NCI-H2227 (cell line): ENCODE results near the gene BOLL.
"Not testable (repeated sequence)": the region's sequence is repeated elsewhere in the genome, so short reads cannot be mapped to it uniquely, and the experiment has no call there.

Source experiments
- DNase-seq: peaks from one replicate; lab custom pipeline; 2025; ENCODE audit not compliant: unreplicated experiment; lab: John Stamatoyannopoulos, UW

Gene BOLL

DNA sequence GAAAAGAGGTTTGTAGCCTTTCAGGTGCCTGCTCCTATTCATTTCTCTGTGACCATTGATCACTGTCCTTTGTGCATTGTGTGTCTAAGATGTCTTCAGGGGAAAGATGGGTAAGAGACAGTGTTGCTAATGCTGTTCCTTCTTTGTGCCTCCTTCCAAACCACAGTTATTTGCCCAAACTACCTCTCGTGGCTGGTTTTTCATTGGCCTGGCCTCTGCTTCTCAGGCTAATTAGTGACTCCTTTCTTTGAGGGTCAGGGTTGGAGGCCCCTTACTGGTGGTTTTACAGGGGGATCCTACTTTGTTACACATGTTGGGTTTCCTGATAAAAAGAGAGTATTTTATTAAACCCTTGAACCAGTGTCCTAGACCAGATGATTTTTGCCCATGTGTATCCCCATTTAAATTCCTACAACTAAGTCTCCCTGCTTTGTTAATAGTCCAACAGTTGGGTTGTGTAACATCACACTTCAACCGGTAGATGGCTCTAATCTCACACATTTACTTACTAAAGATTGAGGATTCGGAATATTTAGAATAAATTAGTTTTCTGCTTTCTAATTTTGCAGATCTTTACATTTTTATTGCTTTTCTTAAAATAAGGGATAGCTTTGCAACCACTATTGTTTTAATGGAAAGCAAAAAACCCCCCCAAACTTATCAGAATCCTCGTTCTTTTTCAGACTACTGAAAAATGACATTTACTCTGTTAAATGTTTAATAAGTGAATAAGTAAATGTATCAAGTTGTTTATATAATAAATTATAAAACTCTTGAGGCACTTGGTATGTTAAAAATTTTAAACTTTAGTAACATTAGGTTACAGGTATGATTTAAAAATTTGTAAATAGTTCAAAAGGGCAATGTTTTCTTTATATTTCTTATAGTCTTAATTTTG lies 77.6 kb downstream of the BOLL start:
- DNase-seq = peak; percentile 48

DNA sequence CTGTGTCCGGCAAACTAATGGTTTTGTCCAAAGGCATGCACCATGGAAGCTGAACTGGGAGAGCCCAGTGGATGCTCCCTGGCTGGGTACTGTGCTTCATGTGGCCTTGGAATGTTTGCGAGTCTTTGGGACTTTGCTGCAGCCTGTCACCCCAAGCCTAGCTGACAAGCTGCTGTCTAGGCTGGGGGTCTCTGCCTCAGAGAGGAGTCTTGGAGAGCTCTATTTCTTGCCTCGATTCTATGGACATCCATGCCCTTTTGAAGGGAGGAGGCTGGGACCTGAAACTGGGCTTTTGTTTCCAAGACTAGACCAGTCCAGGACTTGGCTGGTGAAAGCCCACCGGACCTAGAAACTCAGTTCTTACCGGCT lies 78.3 kb downstream of the BOLL start:
- no peak for DNase-seq

DNA sequence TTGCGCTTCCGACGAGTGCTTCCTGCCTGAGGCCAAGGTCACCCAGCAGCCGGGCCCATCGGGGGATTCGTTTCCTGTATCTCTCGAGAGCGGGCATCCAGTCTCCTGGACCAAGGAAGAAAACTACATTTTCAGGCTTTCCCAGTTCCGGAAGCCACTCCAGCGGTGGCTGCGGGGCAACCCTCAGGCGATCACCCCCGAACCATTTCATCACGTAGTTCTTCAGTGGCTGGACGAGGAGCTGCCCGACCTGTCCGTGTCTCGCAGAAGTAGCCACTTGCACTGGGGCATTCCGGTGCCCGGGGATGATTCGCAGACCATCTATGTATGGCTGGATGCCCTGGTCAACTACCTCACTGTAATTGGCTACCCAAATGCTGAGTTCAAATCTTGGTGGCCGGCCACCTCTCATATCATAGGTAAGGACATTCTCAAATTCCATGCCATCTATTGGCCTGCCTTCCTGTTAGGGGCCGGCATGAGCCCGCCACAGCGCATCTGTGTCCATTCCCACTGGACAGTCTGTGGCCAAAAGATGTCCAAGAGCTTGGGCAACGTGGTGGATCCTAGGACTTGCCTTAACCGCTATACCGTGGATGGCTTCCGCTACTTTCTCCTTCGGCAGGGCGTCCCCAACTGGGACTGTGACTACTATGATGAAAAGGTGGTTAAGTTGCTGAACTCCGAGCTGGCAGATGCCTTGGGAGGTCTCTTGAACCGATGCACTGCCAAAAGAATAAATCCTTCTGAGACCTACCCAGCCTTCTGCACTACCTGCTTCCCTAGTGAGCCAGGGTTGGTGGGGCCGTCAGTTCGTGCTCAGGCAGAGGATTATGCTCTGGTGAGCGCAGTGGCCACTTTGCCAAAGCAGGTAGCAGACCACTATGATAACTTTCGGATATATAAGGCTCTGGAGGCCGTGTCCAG lies 78.9 kb downstream of the BOLL start:
- no peak for DNase-seq

DNA sequence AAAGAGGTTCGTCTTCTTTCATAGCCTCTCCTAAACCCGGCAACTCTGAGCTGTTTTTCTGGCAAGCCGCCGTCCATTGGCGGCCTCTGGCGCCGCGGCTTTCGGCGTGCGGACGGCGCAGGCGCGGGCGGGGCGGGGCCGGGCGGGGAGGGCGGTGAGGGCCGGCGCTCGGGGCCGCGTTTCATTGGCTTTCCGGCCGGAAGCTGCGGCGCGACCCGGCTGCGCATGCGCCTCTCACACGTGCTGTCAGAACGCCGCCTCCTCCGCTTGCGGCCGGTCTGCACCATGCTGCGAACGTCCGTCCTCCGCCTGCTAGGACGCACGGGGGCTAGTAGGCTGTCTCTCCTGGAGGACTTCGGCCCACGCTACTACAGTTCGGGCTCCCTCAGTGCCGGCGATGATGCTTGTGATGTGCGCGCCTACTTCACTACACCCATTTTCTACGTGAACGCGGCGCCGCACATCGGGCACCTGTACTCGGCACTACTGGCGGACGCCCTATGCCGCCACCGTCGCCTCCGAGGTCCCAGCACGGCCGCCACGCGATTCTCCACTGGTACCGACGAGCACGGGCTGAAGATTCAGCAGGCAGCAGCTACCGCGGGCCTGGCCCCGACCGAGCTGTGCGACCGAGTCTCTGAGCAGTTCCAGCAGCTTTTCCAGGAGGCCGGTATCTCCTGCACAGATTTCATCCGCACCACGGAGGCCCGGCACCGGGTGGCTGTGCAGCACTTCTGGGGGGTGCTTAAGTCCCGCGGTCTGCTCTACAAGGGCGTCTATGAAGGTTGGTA lies 79.8 kb downstream of the BOLL start, which contains the start of gene MARS2:
TSS of gene MARS2 (plus strand) at position 249 of the 791 bp plus-strand sequence. CDS start at position 286, 37 bp downstream.
- DNase-seq = peak; percentile 97

DNA sequence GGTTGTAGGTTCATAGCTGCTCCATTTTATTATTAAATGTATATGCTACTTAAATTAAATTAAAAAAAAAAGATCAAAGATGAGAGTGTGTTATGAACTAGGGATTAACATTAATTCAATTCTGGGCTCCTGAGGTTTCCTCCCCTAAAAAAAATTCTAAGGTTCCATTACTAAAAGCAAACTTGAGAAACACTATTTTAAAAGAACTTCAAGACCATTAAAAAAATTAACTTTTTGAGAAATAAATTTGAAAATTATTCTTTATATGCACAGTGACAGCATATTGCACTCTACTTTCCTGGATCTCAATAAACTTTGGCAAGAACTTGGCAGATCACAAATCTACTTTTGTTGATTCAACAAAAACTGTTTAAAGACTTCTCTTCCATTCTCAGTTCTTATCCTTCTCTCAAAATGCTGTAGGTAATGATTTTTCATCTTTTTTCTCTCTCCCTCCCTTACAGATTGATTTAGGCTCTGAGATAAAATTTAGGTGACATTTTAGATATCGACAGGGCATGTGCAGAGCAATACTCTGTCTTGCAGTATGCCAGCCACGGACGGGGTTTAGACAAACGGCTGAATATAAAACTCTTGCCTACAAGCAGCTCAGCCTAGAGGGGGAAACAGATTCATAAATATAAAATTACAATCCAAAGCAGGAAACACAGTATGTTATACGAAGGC lies 80.5 kb downstream of the BOLL start:
- no peak for DNase-seq

DNA sequence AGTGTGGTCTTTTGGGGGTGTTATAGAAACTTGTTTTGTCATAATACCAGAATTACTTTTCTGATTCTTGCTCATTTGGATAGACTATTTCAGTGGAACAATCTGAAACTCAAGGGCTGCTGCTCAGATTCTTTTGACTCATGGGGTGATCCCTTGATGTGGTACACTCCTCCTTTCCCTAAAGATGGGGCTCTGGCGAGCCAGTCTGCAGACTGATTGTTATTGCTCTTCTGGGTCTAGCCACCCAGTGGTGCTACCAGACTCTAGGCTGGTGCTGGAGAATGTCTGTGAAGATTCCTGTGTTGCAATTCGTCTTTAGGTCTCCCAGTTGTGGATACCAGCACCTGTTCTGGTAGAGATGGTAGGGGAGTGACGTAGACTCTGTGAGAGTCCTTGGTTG lies 84.2 kb downstream of the BOLL start:
- DNase-seq = no peak

DNA sequence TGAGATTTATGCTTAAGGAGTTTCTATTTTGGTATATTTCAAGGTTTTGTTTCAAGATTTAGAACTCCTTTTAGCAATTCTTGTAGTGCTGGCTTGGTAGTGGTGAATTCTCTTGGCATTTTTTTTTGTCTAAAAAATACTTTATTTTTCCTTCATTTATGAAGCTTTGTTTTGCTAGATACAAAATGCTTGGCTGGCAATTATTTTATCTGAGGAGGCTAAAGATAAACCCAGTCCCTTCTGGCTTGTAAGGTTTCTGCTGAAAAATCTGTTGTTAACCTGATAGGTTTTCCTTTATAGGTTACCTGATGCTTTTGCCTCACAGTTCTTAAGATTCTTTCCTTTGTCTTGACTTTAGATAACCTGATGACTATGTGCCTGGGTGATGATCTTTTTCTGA lies 85.4 kb downstream of the BOLL start:
- not testable (repeated sequence) for DNase-seq

DNA sequence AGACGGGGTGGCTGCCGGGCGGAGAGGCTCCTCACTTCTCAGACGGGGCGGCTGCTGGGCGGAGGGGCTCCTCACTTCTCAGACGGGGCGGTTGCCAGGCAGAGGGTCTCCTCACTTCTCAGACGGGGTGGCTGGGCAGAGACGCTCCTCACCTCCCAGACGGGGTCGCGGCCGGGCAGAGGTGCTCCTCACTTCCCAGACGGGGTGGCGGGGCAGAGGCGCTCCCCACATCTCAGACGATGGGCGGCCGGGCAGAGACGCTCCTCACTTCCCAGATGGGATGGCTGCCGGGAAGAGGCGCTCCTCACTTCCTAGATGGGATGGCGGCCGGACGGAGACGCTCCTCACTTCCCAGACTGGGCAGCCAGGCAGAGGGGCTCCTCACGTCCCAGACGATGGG lies 88.5 kb downstream of the BOLL start:
- DNase-seq = not testable (repeated sequence)

DNA sequence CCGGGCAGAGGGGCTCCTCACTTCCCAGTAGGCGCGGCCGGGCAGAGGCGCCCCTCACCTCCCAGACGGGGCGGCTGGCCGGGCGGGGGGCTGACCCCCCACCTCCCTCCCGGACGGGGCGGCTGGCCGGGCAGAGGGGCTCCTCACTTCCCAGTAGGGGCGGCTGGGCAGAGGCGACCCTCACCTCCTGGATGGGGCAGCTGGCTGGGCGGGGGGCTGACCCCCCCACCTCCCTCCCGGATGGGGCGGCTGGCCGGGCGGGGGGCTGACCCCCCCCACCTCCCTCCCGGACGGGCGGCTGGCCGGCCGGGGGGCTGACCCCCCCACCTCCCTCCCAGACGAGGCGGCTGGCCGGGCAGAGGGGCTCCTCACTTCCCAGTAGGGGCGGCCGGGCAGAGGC lies 89.1 kb downstream of the BOLL start:
- DNase-seq = not testable (repeated sequence)

DNA sequence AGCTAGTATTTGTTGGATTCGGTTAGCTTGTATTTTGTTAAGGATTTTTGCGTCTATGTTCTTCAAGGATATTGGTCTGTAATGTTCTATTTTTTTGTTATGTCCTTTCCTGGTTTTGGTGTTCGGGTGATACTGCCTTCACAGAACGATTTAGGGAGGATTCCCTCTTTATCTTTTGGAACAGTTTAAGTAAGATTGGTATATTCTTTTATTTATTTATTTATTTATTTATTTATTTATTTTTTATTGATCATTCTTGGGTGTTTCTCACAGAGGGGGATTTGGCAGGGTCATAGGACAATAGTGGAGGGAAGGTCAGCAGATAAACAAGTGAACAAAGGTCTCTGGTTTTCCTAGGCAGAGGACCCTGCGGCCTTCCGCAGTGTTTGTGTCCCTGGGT lies 89.9 kb downstream of the BOLL start:
- not testable (repeated sequence) for DNase-seq

DNA sequence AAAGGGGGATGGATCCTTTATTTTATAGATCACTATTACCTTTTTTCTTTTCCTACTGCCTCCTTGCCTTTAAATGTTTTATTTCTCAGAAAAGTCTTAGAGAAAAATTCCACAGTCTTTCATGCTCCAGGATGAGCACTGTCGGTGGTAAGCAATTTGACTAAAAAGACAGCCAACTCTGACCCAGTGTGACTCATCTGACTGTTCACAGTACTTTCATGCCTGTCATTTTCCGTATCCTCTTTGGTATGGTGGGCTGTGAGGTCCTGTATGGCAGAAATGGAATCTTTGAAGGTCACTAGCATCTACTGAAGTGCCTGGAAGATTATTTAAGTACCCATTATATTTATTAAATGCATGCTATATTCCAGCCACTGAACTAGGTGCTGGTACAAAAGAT lies 107.6 kb downstream of the BOLL start:
- DNase-seq = no peak

DNA sequence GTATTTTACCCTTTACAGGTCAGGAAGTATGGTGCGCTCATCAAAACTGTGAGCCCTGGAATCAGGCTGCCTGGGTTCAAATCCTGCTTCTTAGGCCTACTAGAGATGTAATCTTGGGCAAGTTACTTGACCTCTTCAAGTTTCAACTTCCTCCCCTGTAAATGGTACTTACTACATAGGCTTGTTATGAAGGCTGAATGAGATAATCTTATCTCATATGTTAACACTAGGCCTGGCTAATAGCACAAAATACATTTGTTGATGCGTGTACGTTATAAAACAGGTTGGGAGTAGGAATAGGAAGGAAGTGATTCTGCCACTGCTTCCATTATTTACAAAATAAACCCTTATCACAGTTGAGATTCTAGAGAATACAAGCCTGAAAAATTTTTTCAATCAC lies 108.1 kb downstream of the BOLL start:
- no peak for DNase-seq
